ENCODE measurements around the gene CLDN16.

GRCh38 chr3:190384309-190384756 lies 3.6 kb upstream of the CLDN16 start:
- TF ChIP-seq EHMT2 (IDR thresholded peaks at IDR 0.05; ENCODE audit: low read depth) (no peak), JUNB (IDR thresholded peaks at IDR 0.05) (no peak), RFX5 (IDR thresholded peaks at IDR 0.05) (no peak), POLR2A (IDR thresholded peaks at IDR 0.05; ENCODE audit: low read length) (no peak), KDM5A (IDR thresholded peaks at IDR 0.05) (no peak), ZC3H11A (IDR thresholded peaks at IDR 0.05) (no peak)
- TF ChIP-seq, protein P1, sequence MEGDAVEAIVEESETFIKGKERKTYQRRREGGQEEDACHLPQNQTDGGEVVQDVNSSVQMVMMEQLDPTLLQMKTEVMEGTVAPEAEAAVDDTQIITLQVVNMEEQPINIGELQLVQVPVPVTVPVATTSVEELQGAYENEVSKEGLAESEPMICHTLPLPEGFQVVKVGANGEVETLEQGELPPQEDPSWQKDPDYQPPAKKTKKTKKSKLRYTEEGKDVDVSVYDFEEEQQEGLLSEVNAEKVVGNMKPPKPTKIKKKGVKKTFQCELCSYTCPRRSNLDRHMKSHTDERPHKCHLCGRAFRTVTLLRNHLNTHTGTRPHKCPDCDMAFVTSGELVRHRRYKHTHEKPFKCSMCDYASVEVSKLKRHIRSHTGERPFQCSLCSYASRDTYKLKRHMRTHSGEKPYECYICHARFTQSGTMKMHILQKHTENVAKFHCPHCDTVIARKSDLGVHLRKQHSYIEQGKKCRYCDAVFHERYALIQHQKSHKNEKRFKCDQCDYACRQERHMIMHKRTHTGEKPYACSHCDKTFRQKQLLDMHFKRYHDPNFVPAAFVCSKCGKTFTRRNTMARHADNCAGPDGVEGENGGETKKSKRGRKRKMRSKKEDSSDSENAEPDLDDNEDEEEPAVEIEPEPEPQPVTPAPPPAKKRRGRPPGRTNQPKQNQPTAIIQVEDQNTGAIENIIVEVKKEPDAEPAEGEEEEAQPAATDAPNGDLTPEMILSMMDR (IDR thresholded peaks at IDR 0.05), result peak; percentile 85
